K562 (cell line): ENCODE data around the gene LRP1B. TPM values are rescaled to one million over a fixed set of nuclear protein-coding genes. Genes with fewer than 3 reads are reported as not detected.

Experiments used
- ATAC-seq: fragments of 200-7000 bp; cut with Tn5 transposase; 3 replicates; pipeline ENCODE4 v1.9.1; 2020; ENCODE audit warnings: moderate library complexity
- BruUV-seq: library from RNA; stranded (reverse); fragments of 400-500 nt; replicated peaks from 2 replicates; lab custom pipeline; 2021; lab: Mats Ljungman, UMichigan
- CTCF ChIA-PET: fragments of 300-600 bp; formaldehyde crosslinking; extraction: SDS; loops from one replicate; lab custom pipeline; 2021; ENCODE audit warnings: low intra/inter-chr PET ratio; lab: Yijun Ruan, JAX
- POLR2A ChIA-PET: fragments of 300-600, 350-650 bp; sonication (Branson Sonifier 250); formaldehyde crosslinking; extraction: SDS; loops from one replicate; lab custom pipeline; 2021; ENCODE audit warnings: antibody characterized with exemption, inconsistent platforms; lab: Yijun Ruan, JAX
- DNase-seq, 4 experiments: peaks; one replicate each; pipeline versions ENCODE4 v3.0.0 to v3.0.0-alpha.2; 2011 to 2018; ENCODE audit warnings: low spot score in 3 of 4, mixed read lengths in 3 of 4; ENCODE audit errors: extremely low read depth in 1 of 4
- FAIRE-seq: peaks from 2 replicates; lab custom pipeline; 2011; peaks lifted over from hg19 to GRCh38; lab: Jason Lieb, UNC
- H2AFZ ChIP-seq: 2 replicates; pipeline ENCODE4 v1.6.0; 2011; ENCODE audit warnings: low read depth, low read length, control low read depth, inconsistent platforms
- H3K27ac ChIP-seq: fragments of 200-600 bp; 3 replicates; pipeline ENCODE4 v1.8.0; 2011; ENCODE audit warnings: low read depth, mild to moderate bottlenecking, control low read depth, inconsistent platforms, low read length, moderate library complexity, mixed read lengths; ENCODE audit errors: extremely low read depth
- H3K27me3 ChIP-seq, 2 experiments: fragments of 300-600 bp in 1 of 2; 2 replicates in 1 of 2; 3 replicates in 1 of 2; pipeline versions ENCODE4 v1.6.0 to v1.8.0; 2011; ENCODE audit warnings: inconsistent platforms in 2 of 2, low read length in 2 of 2, mild to moderate bottlenecking in 1 of 2, mixed read lengths in 1 of 2, moderate library complexity in 1 of 2; ENCODE audit not compliant: control insufficient read depth in 2 of 2, insufficient read depth in 2 of 2
- H3K36me3 ChIP-seq: fragments of 300-600 bp; 3 replicates; pipeline ENCODE4 v1.8.0; 2011; ENCODE audit warnings: mild to moderate bottlenecking, low read length, inconsistent platforms; ENCODE audit not compliant: control insufficient read depth, insufficient read depth
- H3K4me1 ChIP-seq, 2 experiments: fragments of 200-600 bp in 1 of 2; replicated peaks in 1 of 2; 2 replicates in 1 of 2; 3 replicates in 1 of 2; pipeline versions ENCODE4 v1.5.1 to v1.8.0; 2011; ENCODE audit warnings: inconsistent platforms in 2 of 2, low read length in 2 of 2, mild to moderate bottlenecking in 1 of 2, mixed read lengths in 1 of 2, moderate library complexity in 1 of 2; ENCODE audit not compliant: control insufficient read depth in 2 of 2, insufficient read depth in 2 of 2
- H3K4me2 ChIP-seq: 2 replicates; pipeline ENCODE4 v1.6.1; 2011; ENCODE audit warnings: low read length, control low read depth, inconsistent platforms, mixed read lengths; ENCODE audit not compliant: insufficient read depth
- H3K4me3 ChIP-seq: fragments of 200-600 bp; sonication (generic), shearing (Covaris generic); 2 replicates; pipeline ENCODE4 v1.5.1; 2016; ENCODE audit warnings: control low read depth, inconsistent platforms
- H3K79me2 ChIP-seq: fragments of 200-600 bp; 3 replicates; pipeline ENCODE4 v1.8.0; 2011; ENCODE audit warnings: low read length, inconsistent platforms; ENCODE audit not compliant: control insufficient read depth, insufficient read depth
- H3K9ac ChIP-seq, 2 experiments: 2 replicates each; pipeline versions ENCODE4 v1.6.0 to v1.6.1; 2011; ENCODE audit warnings: low read depth in 2 of 2, low read length in 2 of 2, control low read depth in 1 of 2, inconsistent platforms in 1 of 2, mild to moderate bottlenecking in 1 of 2, mixed read lengths in 1 of 2; ENCODE audit not compliant: insufficient read depth in 1 of 2
- H3K9me1 ChIP-seq: one replicate; pipeline ENCODE4 v1.6.0; 2011; ENCODE audit warnings: inconsistent platforms, mild to moderate bottlenecking, low read length, moderate library complexity; ENCODE audit not compliant: control insufficient read depth, insufficient read depth
- H3K9me3 ChIP-seq: replicated peaks from 2 replicates; pipeline ENCODE4 v1.5.1; 2011; ENCODE audit warnings: low read depth, low read length, inconsistent platforms; ENCODE audit not compliant: control insufficient read depth, insufficient read depth
- H4K20me1 ChIP-seq: replicated peaks from 2 replicates; pipeline ENCODE4 v1.6.1; 2011; ENCODE audit warnings: low read length, inconsistent platforms, mixed read lengths; ENCODE audit not compliant: control insufficient read depth, insufficient read depth
- AFF4 ChIP-seq: sonication (generic); formaldehyde crosslinking; IDR thresholded peaks from 2 replicates; pipeline ENCODE4 v1.8.0; 2023; ENCODE audit warnings: mild to moderate bottlenecking, missing genetic modification reagents
- BRD4 ChIP-seq: fragments of 200-600 bp; sonication (generic); IDR thresholded peaks from 2 replicates; pipeline ENCODE4 v1.6.1; 2017; ENCODE audit warnings: inconsistent platforms
- FOSL1 ChIP-seq: fragments of 200-800 bp; sonication (Bioruptor generic); conservative IDR thresholded peaks from 2 replicates; pipeline ENCODE4 v1.6.1; 2016; ENCODE audit warnings: missing genetic modification characterization, missing compliant biosample characterization
- GABPB2 ChIP-seq: fragments of 250-450 bp; sonication (Bioruptor Pico); conservative IDR thresholded peaks from 2 replicates; pipeline ENCODE4 v1.5.1; 2021; ENCODE audit warnings: mild to moderate bottlenecking
- HLTF ChIP-seq: fragments of 450-650 bp; IDR thresholded peaks from 2 replicates; pipeline ENCODE4 v1.6.1; 2016
- MYBL2 ChIP-seq, 2 experiments: fragments of 450-650 bp in 1 of 2; sonication (generic) in 1 of 2; formaldehyde crosslinking in 1 of 2; IDR thresholded peaks; 2 replicates each; pipeline versions ENCODE4 v1.6.1 to v1.8.1; 2017 to 2022; ENCODE audit warnings: borderline replicate concordance in 1 of 2, inconsistent platforms in 1 of 2, low read depth in 1 of 2, mild to moderate bottlenecking in 1 of 2, missing genetic modification reagents in 1 of 2, moderate library complexity in 1 of 2
- PTRF ChIP-seq: fragments of 450-650 bp; IDR thresholded peaks from 2 replicates; pipeline ENCODE4 v1.6.1; 2016; ENCODE audit warnings: mild to moderate bottlenecking, missing genetic modification characterization, missing compliant biosample characterization
- RAD51 ChIP-seq: fragments of 450-650 bp; IDR thresholded peaks from 2 replicates; pipeline ENCODE4 v1.7.1; 2016; ENCODE audit warnings: low read depth, mild to moderate bottlenecking, borderline replicate concordance
- RBFOX2 ChIP-seq: fragments of 200-400 bp; formaldehyde crosslinking; IDR thresholded peaks from 2 replicates; pipeline ENCODE4 v1.6.1; 2017; ENCODE audit warnings: low read depth, mild to moderate bottlenecking, low read length, moderate library complexity
- RBM39 ChIP-seq: fragments of 200-400 bp; formaldehyde crosslinking; optimal IDR thresholded peaks from 2 replicates; pipeline ENCODE3; 2018; ENCODE audit warnings: low read depth, low read length
- SLC30A9 ChIP-seq: fragments of 250-450 bp; sonication (Bioruptor Pico); IDR thresholded peaks from 2 replicates; pipeline ENCODE4 v1.8.0; 2022; ENCODE audit warnings: mild to moderate bottlenecking, moderate library complexity
- TARDBP ChIP-seq: fragments of 450-650 bp; IDR thresholded peaks from 2 replicates; pipeline ENCODE4 v1.6.1; 2016
- ZBTB2 ChIP-seq: fragments of 450-650 bp; IDR thresholded peaks from 2 replicates; pipeline ENCODE4 v1.6.1; 2016; ENCODE audit warnings: antibody characterized with exemption
- WGBS: fragments of 100-300 bp; shearing (Covaris generic); methylation state at CpG from one replicate; pipeline ENCODE4 v1.1.6; 2016; ENCODE audit warnings: low coverage, mixed read lengths; ENCODE audit not compliant: insufficient coverage; ENCODE audit errors: missing lambda C conversion rate; 5-methylcytosine and 5-hydroxymethylcytosine counted together
- in situ Hi-C: fragments of 300-500 bp; cut with MboI; formaldehyde crosslinking; loops from 4 replicates; pipeline ENCODE4 v1.15.0; 2018; ENCODE audit warnings: inconsistent platforms, mixed read lengths
- intact Hi-C: fragments of 100-400 bp; cut with micrococcal nuclease; formaldehyde crosslinking; loops from 2 replicates; pipeline ENCODE4 v1.14.2; 2022
- polyA plus RNA-seq, 8 experiments: library from polyadenylated mRNA; depleted of rRNA in 4 of 8; stranded (reverse) in 5 of 8; unstranded in 3 of 8; fragments of >200 nt; fragmentation: Nextera tagmentation in 2 of 8; fragmentation: Illumina TruSeq in 1 of 8; extraction: Ambion mirVana in 2 of 8; extraction: Trizol in 1 of 8; gene quantifications; 2 replicates each; pipeline versions ENCODE4 v1.2.1 to v1.2.3, GENCODE V29; 2011 to 2014; ENCODE audit warnings: inconsistent platforms in 1 of 8, missing spikeins in 1 of 8
- total RNA-seq, 7 experiments: library from RNA; depleted of rRNA in 6 of 7; stranded (reverse); fragments of >200 nt in 6 of 7; fragmentation: Illumina TruSeq in 2 of 7; extraction: Trizol in 2 of 7; gene quantifications; 2 replicates each; pipeline versions ENCODE4 v1.2.1 to v1.2.3, GENCODE V29; 2011 to 2021; ENCODE audit warnings: low replicate concordance in 1 of 7

LRP1B gene
- total and polyA plus RNA-seq, 9 of the 15 experiments (the other 6 are each of a cell fraction or from before 2014, with no cell fraction given), result not detected

GRCh38 chr2:140509765-140510164, 1621.1 kb downstream of the LRP1B start:
- POLR2A ChIA-PET, result no interaction called here
- no TSS peak for BruUV-seq

DNA sequence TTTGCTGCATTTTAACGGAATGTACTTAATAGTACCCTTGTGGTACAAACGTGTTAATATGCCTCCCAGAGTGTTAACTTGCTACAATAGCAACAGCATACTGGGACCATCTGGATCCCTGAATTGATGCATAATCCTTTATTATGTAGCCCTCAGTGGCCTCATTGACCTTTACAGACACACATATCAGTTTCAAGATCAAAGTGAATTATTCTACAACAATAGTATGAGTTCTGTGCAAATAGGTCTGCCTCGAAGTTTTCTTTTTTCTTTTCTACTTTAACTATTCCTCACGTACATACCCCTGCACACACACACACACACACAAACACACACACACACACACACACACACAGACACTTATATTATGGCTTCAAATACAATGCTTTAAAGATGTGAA, 1622.1 kb downstream of the LRP1B start:
- Histone ChIP-seq H3K9me3 (no peaks in the 10 kb centered on the region), H3K27me3 (no peaks in the 10 kb centered on the region), H3K9me1 (no peaks in the 10 kb centered on the region), H3K27ac (no peak overlapping the region), H3K79me2 (no peaks in the 10 kb centered on the region), H3K9ac (no peak overlapping the region), H4K20me1 (no peaks in the 10 kb centered on the region), H3K4me1 (no peaks in the 10 kb centered on the region), H2AFZ (no peak overlapping the region), H3K36me3 (no peaks in the 10 kb centered on the region), H3K4me3 (no peak overlapping the region), H3K4me2 (no peak overlapping the region)
- ChIA-PET POLR2A (no interaction called here), CTCF (no interaction called here)
- in situ Hi-C loops (no loop called here), intact Hi-C loops (no loop called here)
- DNase-seq, result no peak
- WGBS, result 0% methylated on average over 4 of the region's 4 CpGs
- no TSS peak for BruUV-seq
- no peak for ATAC-seq
- no peak for FAIRE-seq
- TF ChIP-seq AFF4 (CRISPR knock-in tag), result no peak
- TF ChIP-seq PTRF (tag), result no peak
- no peak for TF ChIP-seq TARDBP
- no peak for TF ChIP-seq FOSL1
- TF ChIP-seq SLC30A9, result no peak
- TF ChIP-seq ZBTB2, result no peak
- TF ChIP-seq RAD51, result no peak
- TF ChIP-seq RBM39, result no peak
- TF ChIP-seq HLTF, result no peak
- TF ChIP-seq BRD4, result no peak
- no peak for TF ChIP-seq RBFOX2
- no peak for TF ChIP-seq GABPB2 (CRISPR knock-in tag)

More at GRCh38 chr2:140509765-140510164, 1621.1 kb downstream of the LRP1B start:
- no peaks in the 10 kb centered on the region for H4K20me1 ChIP-seq
- H2AFZ ChIP-seq, result no peak overlapping the region
- no peaks in the 10 kb centered on the region for H3K9me3 ChIP-seq
- intact Hi-C loops, result no loop called here
- no peak overlapping the region for H3K27ac ChIP-seq
- TF ChIP-seq MYBL2 (IDR thresholded peaks at IDR 0.05; ENCODE audit: low read depth), result no peak
- no peak for TF ChIP-seq MYBL2 (CRISPR knock-in tag; IDR thresholded peaks at IDR 0.05; ENCODE audit: borderline replicate concordance)
- no peaks in the 10 kb centered on the region for H3K9me1 ChIP-seq
- CTCF ChIA-PET, result no interaction called here
- H3K9ac ChIP-seq, result no peak overlapping the region
- no peak overlapping the region for H3K4me3 ChIP-seq
- no peak overlapping the region for H3K4me2 ChIP-seq
- H3K4me1 ChIP-seq, result no peaks in the 10 kb centered on the region
- no peak for ATAC-seq
- DNase-seq, result no peak
- WGBS, result 1% methylated on average over 6 of the region's 6 CpGs
- no peaks in the 10 kb centered on the region for H3K27me3 ChIP-seq
- in situ Hi-C loops, result no loop called here
- FAIRE-seq, result no peak
- H3K36me3 ChIP-seq, result no peaks in the 10 kb centered on the region
- H3K79me2 ChIP-seq, result no peaks in the 10 kb centered on the region
